NCI-H460 (cell line): ENCODE results near the gene ANKRD18B. TPM values are rescaled to one million over a fixed set of nuclear protein-coding genes. Genes with fewer than 3 reads are reported as not detected.
"Not testable (repeated sequence)": the region's sequence is repeated elsewhere in the genome, so short reads cannot be mapped to it uniquely, and the experiment has no call there.

Source experiments
- DNase-seq: peaks from one replicate; pipeline ENCODE4 v3.0.0-alpha.2; 2016; ENCODE audit warnings: low read depth; ENCODE audit errors: extremely low read depth
- polyA plus RNA-seq: library from polyadenylated mRNA; depleted of rRNA; stranded (reverse); fragments of >200 nt; gene quantifications from 2 replicates; pipeline ENCODE4 v1.2.3, GENCODE V29; 2014; cell fraction: nucleus; rRNA removed
- total RNA-seq: library from RNA; depleted of rRNA; stranded (reverse); fragments of >200 nt; shearing (Covaris generic); gene quantifications from 2 replicates; pipeline ENCODE4 v1.2.3, GENCODE V29; 2014; rRNA removed

The ANKRD18B gene
- total RNA-seq: 4.8 and 7.9 TPM in 2 replicates
- 0.80 and 3.3 TPM in 2 replicates for polyA plus RNA-seq

- peak; percentile 63 for DNase-seq
Measured at GRCh38 chr9:33523397-33524305, at the start of gene ANKRD18B. ANKRD18B (plus strand) TSS chr9:33524251; CDS start chr9:33524490, 239 bp downstream.

GRCh38 chr9:33475357-33475756, 48.7 kb upstream of the ANKRD18B start:
- DNase-seq: no peak

GRCh38 chr9:33476503-33476902, 47.5 kb upstream of the ANKRD18B start:
- DNase-seq: no peak

- DNase-seq: no peak
Measured at GRCh38 chr9:33480106-33480505, 43.9 kb upstream of the ANKRD18B start.

DNA sequence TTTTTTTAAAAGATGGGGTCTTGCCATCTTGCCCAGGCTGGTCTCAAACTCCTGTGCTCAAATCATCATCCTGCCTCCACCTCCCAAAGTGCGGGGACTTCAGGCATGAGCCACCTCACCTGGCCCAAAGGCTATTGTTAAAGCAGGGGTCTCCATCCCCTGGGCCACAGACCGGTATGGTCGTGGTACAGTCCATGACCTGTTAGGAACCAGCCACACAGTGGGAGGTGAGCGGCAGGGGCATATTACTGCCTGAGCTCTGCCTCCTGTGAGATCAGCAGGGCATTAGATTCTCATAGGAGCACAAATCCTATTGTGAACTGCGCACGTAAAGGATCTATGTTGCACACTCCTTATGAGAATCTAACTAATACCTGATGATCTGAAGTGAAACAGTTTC, 43.1 kb upstream of the ANKRD18B start:
- no peak for DNase-seq

GRCh38 chr9:33485312-33485711, 38.7 kb upstream of the ANKRD18B start:
- not testable (repeated sequence) for DNase-seq

DNA sequence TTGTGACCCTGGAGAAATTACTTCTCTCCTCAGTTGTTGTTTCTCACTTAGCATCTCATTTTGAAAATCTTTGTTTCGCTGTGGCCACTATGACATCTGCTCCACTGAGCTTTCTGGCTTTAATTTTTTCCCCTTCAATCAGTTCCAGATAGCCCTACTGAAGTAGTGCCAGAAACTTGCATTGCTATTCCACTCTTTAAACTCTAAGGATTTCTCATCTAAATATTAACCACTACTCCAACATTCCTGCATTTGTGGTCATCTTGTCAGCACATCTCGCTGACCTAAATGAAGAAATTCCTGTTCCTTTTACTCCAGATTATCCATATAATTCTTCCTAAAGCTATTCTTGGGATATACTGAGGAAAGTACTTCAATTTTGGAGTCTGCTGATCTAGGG, 35.0 kb upstream of the ANKRD18B start:
- no peak for DNase-seq

- not testable (repeated sequence) for DNase-seq
Measured at GRCh38 chr9:33493819-33494218, 30.2 kb upstream of the ANKRD18B start.

DNA sequence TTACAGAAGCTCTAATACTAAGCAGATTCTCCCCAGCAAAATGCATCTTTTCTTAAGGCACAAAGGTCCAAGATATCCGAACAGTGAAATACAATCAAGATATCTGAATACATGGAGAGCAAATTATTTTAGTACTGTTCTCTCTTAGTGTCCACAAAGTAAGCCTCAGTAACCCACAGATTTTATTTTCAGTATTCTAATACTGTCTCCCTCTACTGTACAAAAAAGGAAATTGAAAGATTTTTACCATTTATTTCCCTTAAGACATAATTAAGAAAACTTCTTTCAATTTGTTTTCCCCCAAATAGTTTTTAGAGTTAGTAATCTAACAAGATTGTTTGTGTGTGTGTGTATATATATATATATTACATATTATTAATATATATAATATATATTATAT, 25.7 kb upstream of the ANKRD18B start:
- DNase-seq: no peak

DNA sequence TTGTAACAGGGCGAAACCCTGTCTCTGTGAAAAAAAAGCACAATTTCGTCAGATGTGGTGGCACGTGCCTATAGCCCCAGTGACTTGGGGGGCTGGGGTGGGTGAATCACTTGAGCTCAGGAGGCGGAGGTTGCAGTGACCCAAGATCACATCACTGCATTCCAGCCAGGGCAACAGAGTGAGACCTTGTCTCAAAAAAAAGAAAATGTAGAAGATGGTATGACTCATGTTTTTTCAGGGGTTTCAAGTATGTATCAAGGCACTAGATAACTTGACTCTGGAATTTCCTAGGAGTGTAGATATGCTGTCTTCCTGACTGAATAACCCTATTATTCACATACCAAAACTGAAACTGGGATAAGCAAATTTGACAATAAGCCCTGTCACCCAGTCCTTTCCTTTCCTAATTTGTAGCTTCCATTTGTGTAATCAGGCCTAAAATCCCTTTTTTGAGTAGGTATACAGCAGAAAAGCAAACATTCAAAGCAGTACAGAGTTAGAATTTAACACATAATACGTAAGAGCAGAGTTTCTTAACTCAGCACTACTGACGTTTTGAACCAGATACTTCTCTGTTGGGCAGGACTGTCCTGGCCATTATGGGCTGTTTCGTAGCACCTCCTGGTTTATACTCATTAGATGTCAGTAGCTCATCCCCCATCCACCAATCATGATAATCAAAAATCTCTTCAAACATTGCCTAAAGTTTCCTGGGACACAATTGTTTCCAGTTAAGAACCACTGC, 17.3 kb upstream of the ANKRD18B start:
- no peak for DNase-seq

DNA sequence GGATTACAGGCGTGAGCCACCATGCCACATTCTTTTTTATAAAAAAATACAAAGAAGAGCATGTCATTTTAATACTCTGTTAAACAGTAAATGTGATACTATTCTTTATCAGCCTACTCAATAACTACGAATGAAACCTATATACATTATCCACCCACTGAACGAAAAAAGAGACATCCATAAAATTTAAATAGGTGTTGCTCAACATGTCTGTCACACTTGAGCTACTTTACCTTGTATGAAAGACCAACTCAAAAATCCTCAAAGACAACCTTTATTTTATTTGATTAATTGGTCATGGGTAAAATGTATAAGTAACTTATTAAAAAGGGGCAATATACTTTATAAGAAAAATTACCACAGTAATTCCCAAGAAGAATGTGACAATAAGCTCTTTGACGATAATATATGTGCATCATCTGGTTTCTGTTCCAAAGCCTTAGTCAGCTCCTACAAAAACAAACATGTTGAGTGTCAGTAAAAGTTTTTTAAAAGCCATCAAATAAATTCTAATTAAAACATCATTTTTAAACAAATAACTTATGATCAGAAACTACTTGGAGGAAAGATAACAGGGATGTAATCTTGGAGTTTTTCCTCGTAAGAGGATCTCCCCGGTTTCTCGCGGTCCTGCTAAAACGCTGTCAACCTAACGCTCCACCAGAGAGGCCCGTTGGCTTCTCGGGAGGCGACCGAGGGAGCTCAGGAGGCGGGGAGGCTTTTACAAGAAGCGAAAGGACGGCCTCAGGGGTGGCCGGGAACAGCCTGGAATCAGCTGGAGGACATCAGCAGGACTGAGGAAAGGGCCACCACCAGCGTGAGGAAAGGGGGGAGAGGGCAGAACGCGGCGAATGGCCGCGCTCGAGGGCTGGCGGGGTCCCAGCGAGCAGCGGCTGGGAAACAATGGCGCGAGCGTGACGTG, 13.5 kb upstream of the ANKRD18B start:
- DNase-seq: no peak

DNA sequence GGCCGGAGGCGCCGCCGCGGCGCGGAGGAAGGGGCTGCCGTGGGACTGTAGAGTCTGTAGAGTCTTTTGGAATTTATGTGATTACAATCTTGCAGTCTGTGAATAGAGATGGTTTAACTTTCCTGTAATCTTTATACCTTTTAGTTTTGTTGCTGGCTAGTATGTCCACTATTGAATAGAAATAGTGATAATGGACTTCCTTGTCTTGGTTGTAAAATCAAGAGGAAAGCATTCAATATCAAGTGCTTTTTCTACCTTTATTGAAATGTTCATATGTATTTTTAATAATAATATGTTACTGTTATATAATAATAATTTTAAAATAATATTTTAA, 12.9 kb upstream of the ANKRD18B start:
- DNase-seq: not testable (repeated sequence)

DNA sequence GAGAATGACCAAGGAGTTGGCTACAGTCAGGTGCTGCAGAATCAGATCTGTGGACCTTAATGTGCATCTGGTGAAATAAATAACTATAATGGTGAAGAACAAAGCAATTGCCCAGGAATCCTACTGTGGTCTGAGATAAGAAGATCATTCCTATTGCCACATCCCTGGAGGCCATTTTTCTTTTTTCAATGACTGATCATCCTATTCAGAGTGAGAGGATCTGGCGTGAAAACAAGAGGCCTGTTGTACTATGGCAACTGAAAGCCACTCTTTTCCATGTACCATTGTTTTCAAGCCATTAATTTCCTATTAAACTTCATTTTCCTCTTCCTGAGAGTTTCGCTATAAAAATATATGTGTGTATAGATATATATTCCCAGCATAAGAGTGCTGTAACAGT, 11.5 kb upstream of the ANKRD18B start:
- DNase-seq: not testable (repeated sequence)

DNA sequence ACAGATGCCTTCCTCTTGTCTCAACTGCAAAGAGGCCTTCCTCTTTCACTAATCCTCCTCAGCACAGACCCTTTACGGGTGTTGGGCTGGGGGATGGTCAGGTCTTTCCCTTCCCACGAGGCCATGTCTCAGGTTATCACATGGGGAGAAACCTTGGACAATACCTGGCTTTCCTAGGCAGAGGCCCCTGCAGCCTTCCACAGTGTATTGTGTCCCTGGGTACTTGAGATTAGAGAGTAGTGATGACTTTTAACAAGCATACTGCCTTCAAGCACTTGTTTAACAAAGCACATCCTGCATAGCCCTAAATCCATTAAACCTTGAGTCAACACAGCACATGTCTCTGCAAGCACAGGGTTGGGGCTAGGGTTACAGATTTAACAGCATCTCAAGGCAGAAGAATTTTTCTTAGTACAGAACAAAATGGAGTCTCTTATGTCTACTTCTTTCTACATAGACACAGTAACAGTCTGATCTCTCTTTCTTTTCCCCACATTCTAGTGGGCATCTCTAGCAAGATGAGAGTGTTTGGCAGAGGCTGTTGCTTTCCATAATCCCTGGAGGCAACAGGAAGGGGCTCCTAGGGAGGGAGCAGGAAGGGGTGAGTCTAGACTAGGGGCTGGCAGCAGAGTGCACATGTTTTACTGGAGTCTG, 8.6 kb upstream of the ANKRD18B start:
- DNase-seq: not testable (repeated sequence)

- DNase-seq: not testable (repeated sequence)
Measured at GRCh38 chr9:33516397-33516796, 7.7 kb upstream of the ANKRD18B start.

DNA sequence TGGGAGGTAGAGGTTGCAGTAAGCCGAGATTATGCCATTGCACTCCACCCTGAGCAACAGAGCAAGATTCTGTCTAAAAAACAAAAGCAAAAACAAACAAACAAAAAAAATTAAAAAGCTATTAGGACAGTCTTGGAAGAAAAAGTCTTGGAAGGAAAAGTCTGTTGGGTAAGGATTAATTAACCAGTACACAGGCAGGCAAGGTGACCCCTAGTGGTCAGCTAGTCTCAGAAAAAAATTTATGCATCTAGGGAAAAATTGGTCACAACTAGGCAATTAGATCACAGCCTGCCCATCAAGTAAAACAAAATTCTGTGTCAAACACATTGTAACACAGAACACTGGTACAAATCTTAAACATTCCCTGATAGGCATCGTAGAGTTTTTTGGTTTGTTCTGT, 6.7 kb upstream of the ANKRD18B start:
- peak; percentile 46 for DNase-seq

GRCh38 chr9:33517934-33518577, 6.0 kb upstream of the ANKRD18B start:
- DNase-seq: not testable (repeated sequence)

DNA sequence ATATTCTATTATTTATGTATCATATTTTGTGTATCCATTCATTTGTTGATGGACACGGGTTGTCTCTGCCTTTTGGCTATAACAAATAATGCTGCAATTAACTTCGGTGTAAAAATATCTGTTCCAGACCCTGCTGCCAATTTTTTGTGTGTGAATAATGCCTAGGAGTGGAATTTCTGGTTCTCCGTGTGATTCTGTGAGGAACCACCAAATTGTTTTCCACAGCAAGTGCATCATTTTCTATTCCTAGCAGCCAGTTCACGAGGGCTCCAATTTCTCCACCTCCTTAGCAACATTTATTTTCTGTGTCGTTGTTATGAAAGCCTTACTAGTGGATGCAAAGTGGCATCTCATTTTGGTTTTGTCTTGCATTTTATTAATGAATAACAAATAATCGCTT, 2.2 kb upstream of the ANKRD18B start:
- DNase-seq: not testable (repeated sequence)

GRCh38 chr9:33524306-33524947, 376 bp downstream of the ANKRD18B start:
- no peak for DNase-seq
